GM21717 (cell line): ENCODE measurements around the gene TSPAN18.

ENCODE experiments used
- ATAC-seq: cut with Tn5 transposase; IDR thresholded peaks from one replicate; pipeline ENCODE4 v1.9.1; 2021; ENCODE audit warnings: mild to moderate bottlenecking, moderate library complexity; ENCODE audit not compliant: unreplicated experiment

Gene TSPAN18

GRCh38 chr11:44775366-44775984, 48.7 kb downstream of the TSPAN18 start:
- ATAC-seq, result no peak

GRCh38 chr11:44775985-44776446, 49.3 kb downstream of the TSPAN18 start:
- ATAC-seq, result no peak

- ATAC-seq, result no peak
These were observed 49.9 kb downstream of the TSPAN18 start for GRCh38 chr11:44776551-44777208.

GRCh38 chr11:44777209-44778194, 50.7 kb downstream of the TSPAN18 start:
- ATAC-seq, result no peak

GRCh38 chr11:44778195-44779100, 51.7 kb downstream of the TSPAN18 start:
- no peak for ATAC-seq

GRCh38 chr11:44779736-44780520, 53.2 kb downstream of the TSPAN18 start:
- no peak for ATAC-seq

- no peak for ATAC-seq
These were observed 54.3 kb downstream of the TSPAN18 start for GRCh38 chr11:44780940-44781631.

GRCh38 chr11:44781655-44782054, 54.9 kb downstream of the TSPAN18 start:
- ATAC-seq, result no peak

GRCh38 chr11:44782478-44782877, 55.7 kb downstream of the TSPAN18 start:
- ATAC-seq, result no peak

GRCh38 chr11:44784436-44784760, 57.6 kb downstream of the TSPAN18 start:
- no peak for ATAC-seq

GRCh38 chr11:44784851-44785250, 58.1 kb downstream of the TSPAN18 start:
- no peak for ATAC-seq

GRCh38 chr11:44785856-44786607, 59.3 kb downstream of the TSPAN18 start:
- no peak for ATAC-seq

- ATAC-seq, result no peak
These were observed 60.3 kb downstream of the TSPAN18 start for GRCh38 chr11:44787070-44787469.

GRCh38 chr11:44787981-44788380, 61.2 kb downstream of the TSPAN18 start:
- no peak for ATAC-seq

- no peak for ATAC-seq
These were observed 61.9 kb downstream of the TSPAN18 start for GRCh38 chr11:44788536-44789261.

GRCh38 chr11:44789496-44789895, 62.7 kb downstream of the TSPAN18 start:
- no peak for ATAC-seq

GRCh38 chr11:44790211-44790610, 63.4 kb downstream of the TSPAN18 start:
- ATAC-seq, result no peak
